ENCODE measurements around the gene CD164L2.

Gene CD164L2

GRCh38 chr1:27418326-27419185 lies 35.4 kb upstream of the CD164L2 start:
- Histone ChIP-seq H3K27me3 (ENCODE audit: insufficient read depth, low read length, poor library complexity, severe bottlenecking) (no peaks in the 10 kb centered on the region), H3K4me1 (ENCODE audit: insufficient read depth, low read length, poor library complexity, severe bottlenecking) (peaks cover 32% of the 10 kb centered on the region), H3K79me2 (ENCODE audit: insufficient read depth, low read length) (peaks cover 41% of the 10 kb centered on the region), H3K9ac (ENCODE audit: low read depth, low read length, poor library complexity, severe bottlenecking) (no peak overlapping the region), H3K9me3 (ENCODE audit: insufficient read depth, low read depth, low read length) (no peaks in the 10 kb centered on the region), H3K9me2 (replicated peaks; ENCODE audit: low read depth, low read length) (no peaks in the 10 kb centered on the region), H3K4me3 (ENCODE audit: low read length, poor library complexity, severe bottlenecking) (no peak overlapping the region), H4K20me1 (ENCODE audit: insufficient read depth, low read length, poor library complexity, severe bottlenecking) (no peaks in the 10 kb centered on the region), H3K36me3 (ENCODE audit: insufficient read depth, low read length) (peaks cover 58% of the 10 kb centered on the region), H3F3A (ENCODE audit: low read depth) (0 out of 2 replicates have a peak, but pooled peaks cover 6% of the 10 kb centered on the region), H3K4me2 (ENCODE audit: low read depth, low read length, poor library complexity, severe bottlenecking) (no peak overlapping the region), H2AFZ (ENCODE audit: low read length) (no peak overlapping the region)
- TF ChIP-seq, protein P1, sequence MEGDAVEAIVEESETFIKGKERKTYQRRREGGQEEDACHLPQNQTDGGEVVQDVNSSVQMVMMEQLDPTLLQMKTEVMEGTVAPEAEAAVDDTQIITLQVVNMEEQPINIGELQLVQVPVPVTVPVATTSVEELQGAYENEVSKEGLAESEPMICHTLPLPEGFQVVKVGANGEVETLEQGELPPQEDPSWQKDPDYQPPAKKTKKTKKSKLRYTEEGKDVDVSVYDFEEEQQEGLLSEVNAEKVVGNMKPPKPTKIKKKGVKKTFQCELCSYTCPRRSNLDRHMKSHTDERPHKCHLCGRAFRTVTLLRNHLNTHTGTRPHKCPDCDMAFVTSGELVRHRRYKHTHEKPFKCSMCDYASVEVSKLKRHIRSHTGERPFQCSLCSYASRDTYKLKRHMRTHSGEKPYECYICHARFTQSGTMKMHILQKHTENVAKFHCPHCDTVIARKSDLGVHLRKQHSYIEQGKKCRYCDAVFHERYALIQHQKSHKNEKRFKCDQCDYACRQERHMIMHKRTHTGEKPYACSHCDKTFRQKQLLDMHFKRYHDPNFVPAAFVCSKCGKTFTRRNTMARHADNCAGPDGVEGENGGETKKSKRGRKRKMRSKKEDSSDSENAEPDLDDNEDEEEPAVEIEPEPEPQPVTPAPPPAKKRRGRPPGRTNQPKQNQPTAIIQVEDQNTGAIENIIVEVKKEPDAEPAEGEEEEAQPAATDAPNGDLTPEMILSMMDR (conservative IDR thresholded peaks at IDR 0.05; ENCODE audit: low read length): no peak
- no peak for TF ChIP-seq EZH2phosphoT487 (IDR thresholded peaks at IDR 0.05; ENCODE audit: borderline replicate concordance)

DNA sequence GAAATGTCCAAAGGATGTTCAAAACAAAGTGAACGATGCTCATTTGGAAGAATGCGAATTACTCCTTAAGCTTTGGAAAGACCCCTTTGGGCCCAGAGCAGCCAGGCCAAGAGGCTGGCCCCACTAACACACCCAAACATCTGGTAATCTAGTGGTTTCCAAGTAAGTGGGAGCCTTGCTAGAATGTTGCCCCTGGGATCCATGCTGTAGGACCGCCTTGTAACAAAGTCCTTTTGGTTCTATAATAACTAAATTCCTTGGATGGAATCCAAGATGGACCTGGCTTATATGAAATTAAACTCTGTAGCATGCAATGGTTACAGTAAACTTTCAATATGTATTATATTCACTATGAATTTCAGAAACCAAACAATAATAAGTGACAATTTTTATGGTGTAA lies 34.6 kb upstream of the CD164L2 start:
- H3K9me3 ChIP-seq (ENCODE audit: insufficient read depth, low read depth, low read length): no peaks in the 10 kb centered on the region
- no peaks in the 10 kb centered on the region for H3K27me3 ChIP-seq (ENCODE audit: insufficient read depth, low read length, poor library complexity, severe bottlenecking)
- H3K36me3 ChIP-seq (ENCODE audit: insufficient read depth, low read length): peaks cover 66% of the 10 kb centered on the region
- no peak overlapping the region for H2AFZ ChIP-seq (ENCODE audit: low read length)
- TF ChIP-seq, protein P1 (conservative IDR thresholded peaks at IDR 0.05; ENCODE audit: low read length): no peak
- TF ChIP-seq EZH2phosphoT487 (IDR thresholded peaks at IDR 0.05; ENCODE audit: borderline replicate concordance): no peak
- peaks cover 34% of the 10 kb centered on the region for H3K79me2 ChIP-seq (ENCODE audit: insufficient read depth, low read length)
- 0 out of 2 replicates have a peak, but pooled peaks cover 6% of the 10 kb centered on the region for H3F3A ChIP-seq (ENCODE audit: low read depth)
- H3K9me2 ChIP-seq (replicated peaks; ENCODE audit: low read depth, low read length): no peaks in the 10 kb centered on the region
- H3K4me3 ChIP-seq (ENCODE audit: low read length, poor library complexity, severe bottlenecking): no peak overlapping the region
- H4K20me1 ChIP-seq (ENCODE audit: insufficient read depth, low read length, poor library complexity, severe bottlenecking): no peaks in the 10 kb centered on the region
- H3K9ac ChIP-seq (ENCODE audit: low read depth, low read length, poor library complexity, severe bottlenecking): no peak overlapping the region
- H3K4me2 ChIP-seq (ENCODE audit: low read depth, low read length, poor library complexity, severe bottlenecking): no peak overlapping the region
- H3K4me1 ChIP-seq (ENCODE audit: insufficient read depth, low read length, poor library complexity, severe bottlenecking): peaks cover 26% of the 10 kb centered on the region

- peaks cover 19% of the 10 kb centered on the region for H3K4me1 ChIP-seq (ENCODE audit: insufficient read depth, low read length, poor library complexity, severe bottlenecking)
- peaks cover 76% of the 10 kb centered on the region for H3K36me3 ChIP-seq (ENCODE audit: insufficient read depth, low read length)
- TF ChIP-seq, protein P1 (conservative IDR thresholded peaks at IDR 0.05; ENCODE audit: low read length): peak; percentile 90
- TF ChIP-seq EZH2phosphoT487 (IDR thresholded peaks at IDR 0.05; ENCODE audit: borderline replicate concordance): no peak
- peak overlapping the region; percentile 1 for H3K9ac ChIP-seq (ENCODE audit: low read depth, low read length, poor library complexity, severe bottlenecking)
- no peaks in the 10 kb centered on the region for H3K27me3 ChIP-seq (ENCODE audit: insufficient read depth, low read length, poor library complexity, severe bottlenecking)
- H2AFZ ChIP-seq (ENCODE audit: low read length): no peak overlapping the region
- H3K4me3 ChIP-seq (ENCODE audit: low read length, poor library complexity, severe bottlenecking): no peak overlapping the region
- no peak overlapping the region for H3K4me2 ChIP-seq (ENCODE audit: low read depth, low read length, poor library complexity, severe bottlenecking)
- H4K20me1 ChIP-seq (ENCODE audit: insufficient read depth, low read length, poor library complexity, severe bottlenecking): no peaks in the 10 kb centered on the region
- H3K79me2 ChIP-seq (ENCODE audit: insufficient read depth, low read length): peaks cover 30% of the 10 kb centered on the region
- H3K9me3 ChIP-seq (ENCODE audit: insufficient read depth, low read depth, low read length): no peaks in the 10 kb centered on the region
- no peaks in the 10 kb centered on the region for H3K9me2 ChIP-seq (replicated peaks; ENCODE audit: low read depth, low read length)
- H3F3A ChIP-seq (ENCODE audit: low read depth): no peaks in the 10 kb centered on the region
Observed at GRCh38 chr1:27416387-27417111, 33.4 kb upstream of the CD164L2 start.

Measured in Loucy (cell line).